PC-3 (cell line): Measurements from ENCODE around the gene TPH1.

ENCODE experiments used
- CTCF ChIP-seq: fragments of 300-600 bp; sonication (generic); conservative IDR thresholded peaks from 2 replicates; pipeline ENCODE4 v1.5.1; 2017; ENCODE audit warnings: antibody characterized with exemption, low read depth, mild to moderate bottlenecking, low read length
- EZH2phosphoT487 ChIP-seq: fragments of 300-600 bp; sonication (generic); IDR thresholded peaks from 2 replicates; pipeline ENCODE4 v1.6.1; 2018; ENCODE audit warnings: mild to moderate bottlenecking, antibody characterized with exemption, low read length, borderline replicate concordance

GRCh38 chr11:18016789-18017188 lies 29.3 kb downstream of the TPH1 start:
- TF ChIP-seq EZH2phosphoT487: no peak
- TF ChIP-seq CTCF: no peak
